SK-N-SH treated with all-trans-retinoic acid at 6 μM for 48 hours (cell line): ENCODE data around the gene PGP.

Source experiments
- ATAC-seq: fragments of 200-7000 bp; cut with Tn5 transposase; 3 replicates; pipeline ENCODE4 v1.9.1; 2020; ENCODE audit warnings: mild to moderate bottlenecking, moderate library complexity
- ARNTL ChIP-seq: fragments of 450-650 bp; formaldehyde crosslinking; IDR thresholded peaks from 2 replicates; pipeline ENCODE4 v1.5.0; 2020; ENCODE audit warnings: low read depth, mild to moderate bottlenecking, moderate library complexity, borderline replicate concordance
- BACH2 ChIP-seq: fragments of 250-450 bp; sonication (Bioruptor Pico); IDR thresholded peaks from 2 replicates; pipeline ENCODE4 v1.9.0; 2021; ENCODE audit warnings: mild to moderate bottlenecking, borderline replicate concordance
- CREB5 ChIP-seq: fragments of 250-450 bp; sonication (Bioruptor Pico); IDR thresholded peaks from 2 replicates; pipeline ENCODE4 v1.5.1; 2020; ENCODE audit warnings: low read depth, mild to moderate bottlenecking, moderate library complexity
- CSDC2 ChIP-seq: fragments of 250-450 bp; sonication (Bioruptor Pico); IDR thresholded peaks from 2 replicates; pipeline ENCODE4 v1.5.0; 2020; ENCODE audit warnings: mild to moderate bottlenecking, moderate library complexity
- ESRRG ChIP-seq: fragments of 250-450 bp; sonication (Bioruptor Pico); IDR thresholded peaks from 2 replicates; pipeline ENCODE4 v1.6.1; 2021; ENCODE audit warnings: mild to moderate bottlenecking
- GLIS3 ChIP-seq: fragments of 250-450 bp; sonication (Bioruptor Pico); IDR thresholded peaks from 2 replicates; pipeline ENCODE4 v1.5.0; 2020; ENCODE audit warnings: mild to moderate bottlenecking, moderate library complexity
- ISL1 ChIP-seq: fragments of 250-450 bp; sonication (Bioruptor Pico); IDR thresholded peaks from 2 replicates; pipeline ENCODE4 v2.1.2; 2022; ENCODE audit warnings: mild to moderate bottlenecking, moderate library complexity
- OSR1 ChIP-seq: fragments of 250-450 bp; sonication (Bioruptor Pico); IDR thresholded peaks from 2 replicates; pipeline ENCODE4 v1.8.0; 2022; ENCODE audit warnings: moderate library complexity, mild to moderate bottlenecking, inconsistent platforms
- PPARA ChIP-seq: fragments of 250-450 bp; sonication (Bioruptor Pico); IDR thresholded peaks from 2 replicates; pipeline ENCODE4 v1.5.0; 2020; ENCODE audit warnings: mild to moderate bottlenecking, borderline replicate concordance
- RARB ChIP-seq: fragments of 250-450 bp; sonication (Bioruptor Pico); IDR thresholded peaks from 2 replicates; pipeline ENCODE4 v1.8.0; 2021; ENCODE audit warnings: mild to moderate bottlenecking, moderate library complexity
- SNAI2 ChIP-seq: fragments of 250-450 bp; sonication (Bioruptor Pico); IDR thresholded peaks from 2 replicates; pipeline ENCODE4 v1.5.0; 2020; ENCODE audit warnings: mild to moderate bottlenecking, moderate library complexity
- TCF4 ChIP-seq: fragments of 250-450 bp; sonication (Bioruptor Pico); IDR thresholded peaks from 2 replicates; pipeline ENCODE4 v1.8.0; 2021; ENCODE audit warnings: mild to moderate bottlenecking, moderate library complexity, borderline replicate concordance
- TOX ChIP-seq: fragments of 250-450 bp; sonication (Bioruptor Pico); IDR thresholded peaks from 2 replicates; pipeline ENCODE4 v1.8.0; 2021; ENCODE audit warnings: mild to moderate bottlenecking, moderate library complexity, borderline replicate concordance
- ZC3H10 ChIP-seq: fragments of 250-450 bp; sonication (Bioruptor Pico); IDR thresholded peaks from 2 replicates; pipeline ENCODE4 v1.5.1; 2021; ENCODE audit warnings: mild to moderate bottlenecking, moderate library complexity
- ZFP3 ChIP-seq: fragments of 250-450 bp; sonication (Bioruptor Pico); IDR thresholded peaks from 2 replicates; pipeline ENCODE4 v1.5.0; 2020; ENCODE audit warnings: mild to moderate bottlenecking, moderate library complexity
- ZFP30 ChIP-seq: fragments of 450-650 bp; formaldehyde crosslinking; IDR thresholded peaks from 2 replicates; pipeline ENCODE4 v1.5.0; 2022; ENCODE audit warnings: mild to moderate bottlenecking, moderate library complexity
- ZNF565 ChIP-seq: fragments of 450-650 bp; formaldehyde crosslinking; conservative IDR thresholded peaks from 2 replicates; pipeline ENCODE4 v1.5.0; 2020; ENCODE audit warnings: low read depth, mild to moderate bottlenecking, moderate library complexity
- ZNF70 ChIP-seq: fragments of 450-650 bp; formaldehyde crosslinking; IDR thresholded peaks from 2 replicates; pipeline ENCODE4 v1.5.0; 2020; ENCODE audit warnings: mild to moderate bottlenecking, moderate library complexity
- ZNF8 ChIP-seq: fragments of 450-650 bp; formaldehyde crosslinking; IDR thresholded peaks from 2 replicates; pipeline ENCODE4 v1.5.0; 2020; ENCODE audit warnings: mild to moderate bottlenecking, moderate library complexity
- TF ChIP-seq, protein P1 (sequence below): fragments of 250-450 bp; sonication (Bioruptor Pico); IDR thresholded peaks from 2 replicates; pipeline ENCODE4 v1.8.0; 2020; ENCODE audit warnings: mild to moderate bottlenecking, moderate library complexity, borderline replicate concordance
- TF ChIP-seq, protein P2 (sequence below): fragments of 250-450 bp; sonication (Bioruptor Pico); IDR thresholded peaks from 2 replicates; pipeline ENCODE4 v1.8.0; 2021; ENCODE audit warnings: low read depth, mild to moderate bottlenecking, moderate library complexity, borderline replicate concordance

The PGP gene

DNA sequence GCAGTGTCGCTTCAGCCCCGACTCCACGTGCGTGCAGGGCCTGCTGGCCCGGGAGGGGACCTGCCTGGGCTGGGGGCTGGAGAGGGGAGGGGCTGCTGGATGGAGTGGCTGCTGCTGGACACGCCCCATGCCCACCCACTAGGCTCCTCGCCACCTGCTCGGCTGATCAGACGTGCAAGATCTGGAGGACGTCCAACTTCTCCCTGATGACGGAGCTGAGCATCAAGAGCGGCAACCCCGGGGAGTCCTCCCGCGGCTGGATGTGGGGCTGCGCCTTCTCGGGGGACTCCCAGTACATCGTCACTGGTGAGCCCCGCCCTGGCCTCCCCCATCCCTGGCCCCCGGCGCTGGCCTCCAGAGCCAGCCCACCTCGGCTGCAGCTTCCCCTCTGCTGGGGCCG, 6.3 kb downstream of the PGP start (continued):
- TF ChIP-seq ZC3H10 (no peak), CREB5 (no peak), OSR1 (CRISPR knock-in tag) (no peak), BACH2 (CRISPR knock-in tag) (no peak), ZNF70 (no peak), SNAI2 (no peak), RARB (no peak), ZNF8 (CRISPR knock-in tag) (no peak), GLIS3 (CRISPR knock-in tag) (no peak), TCF4 (no peak)
- TF ChIP-seq, protein P1, sequence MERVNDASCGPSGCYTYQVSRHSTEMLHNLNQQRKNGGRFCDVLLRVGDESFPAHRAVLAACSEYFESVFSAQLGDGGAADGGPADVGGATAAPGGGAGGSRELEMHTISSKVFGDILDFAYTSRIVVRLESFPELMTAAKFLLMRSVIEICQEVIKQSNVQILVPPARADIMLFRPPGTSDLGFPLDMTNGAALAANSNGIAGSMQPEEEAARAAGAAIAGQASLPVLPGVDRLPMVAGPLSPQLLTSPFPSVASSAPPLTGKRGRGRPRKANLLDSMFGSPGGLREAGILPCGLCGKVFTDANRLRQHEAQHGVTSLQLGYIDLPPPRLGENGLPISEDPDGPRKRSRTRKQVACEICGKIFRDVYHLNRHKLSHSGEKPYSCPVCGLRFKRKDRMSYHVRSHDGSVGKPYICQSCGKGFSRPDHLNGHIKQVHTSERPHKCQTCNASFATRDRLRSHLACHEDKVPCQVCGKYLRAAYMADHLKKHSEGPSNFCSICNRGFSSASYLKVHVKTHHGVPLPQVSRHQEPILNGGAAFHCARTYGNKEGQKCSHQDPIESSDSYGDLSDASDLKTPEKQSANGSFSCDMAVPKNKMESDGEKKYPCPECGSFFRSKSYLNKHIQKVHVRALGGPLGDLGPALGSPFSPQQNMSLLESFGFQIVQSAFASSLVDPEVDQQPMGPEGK (CRISPR knock-in tag): no peak

- no peak for TF ChIP-seq SNAI2
- TF ChIP-seq ZNF565 (CRISPR knock-in tag): no peak
- TF ChIP-seq ESRRG (CRISPR knock-in tag): no peak
- TF ChIP-seq ZFP30: no peak
- TF ChIP-seq, protein P1 (CRISPR knock-in tag): no peak
- TF ChIP-seq, all 23 proteins: peak for 0
- no peak for ATAC-seq
These were observed 6.8 kb downstream of the PGP start for GRCh38 chr16:2207872-2208271.

DNA sequence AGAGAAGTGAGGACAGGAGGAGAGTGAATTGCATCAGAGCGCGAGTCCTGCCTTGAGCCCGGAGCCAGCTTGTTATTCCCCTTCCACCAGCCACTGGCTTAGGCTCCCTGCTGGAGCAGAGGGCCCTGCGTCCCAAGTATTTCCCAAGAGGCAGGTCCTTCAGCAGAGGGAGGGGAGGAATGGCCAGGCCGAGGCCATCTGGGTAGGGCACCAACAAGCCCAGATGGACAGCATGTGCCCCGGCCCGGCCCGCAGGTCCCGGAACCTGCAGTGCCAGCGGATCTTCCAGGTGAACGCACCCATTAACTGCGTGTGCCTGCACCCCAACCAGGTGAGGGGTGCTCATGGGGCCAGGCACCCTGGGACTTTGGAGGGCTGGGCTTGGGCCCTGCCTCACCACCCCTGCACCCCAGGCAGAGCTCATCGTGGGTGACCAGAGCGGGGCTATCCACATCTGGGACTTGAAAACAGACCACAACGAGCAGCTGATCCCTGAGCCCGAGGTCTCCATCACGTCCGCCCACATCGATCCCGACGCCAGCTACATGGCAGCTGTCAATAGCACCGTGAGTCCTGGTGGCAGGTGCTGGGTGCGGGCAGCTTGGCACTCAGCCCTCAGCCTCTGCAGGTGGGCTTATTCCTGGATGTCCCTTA, 7.7 kb downstream of the PGP start:
- TF ChIP-seq RARB (no peak), TOX (CRISPR knock-in tag) (no peak), ARNTL (CRISPR knock-in tag) (no peak), ISL1 (CRISPR knock-in tag) (no peak), ZNF565 (CRISPR knock-in tag) (no peak), ZC3H10 (no peak), TCF4 (no peak), ZFP3 (CRISPR knock-in tag) (no peak), CSDC2 (CRISPR knock-in tag) (no peak), PPARA (CRISPR knock-in tag) (no peak), SNAI2 (no peak), CREB5 (no peak), BACH2 (CRISPR knock-in tag) (no peak), OSR1 (CRISPR knock-in tag) (no peak), GLIS3 (CRISPR knock-in tag) (no peak), ESRRG (CRISPR knock-in tag) (no peak)
- TF ChIP-seq, protein P1 (CRISPR knock-in tag): no peak
- TF ChIP-seq, protein P2, sequence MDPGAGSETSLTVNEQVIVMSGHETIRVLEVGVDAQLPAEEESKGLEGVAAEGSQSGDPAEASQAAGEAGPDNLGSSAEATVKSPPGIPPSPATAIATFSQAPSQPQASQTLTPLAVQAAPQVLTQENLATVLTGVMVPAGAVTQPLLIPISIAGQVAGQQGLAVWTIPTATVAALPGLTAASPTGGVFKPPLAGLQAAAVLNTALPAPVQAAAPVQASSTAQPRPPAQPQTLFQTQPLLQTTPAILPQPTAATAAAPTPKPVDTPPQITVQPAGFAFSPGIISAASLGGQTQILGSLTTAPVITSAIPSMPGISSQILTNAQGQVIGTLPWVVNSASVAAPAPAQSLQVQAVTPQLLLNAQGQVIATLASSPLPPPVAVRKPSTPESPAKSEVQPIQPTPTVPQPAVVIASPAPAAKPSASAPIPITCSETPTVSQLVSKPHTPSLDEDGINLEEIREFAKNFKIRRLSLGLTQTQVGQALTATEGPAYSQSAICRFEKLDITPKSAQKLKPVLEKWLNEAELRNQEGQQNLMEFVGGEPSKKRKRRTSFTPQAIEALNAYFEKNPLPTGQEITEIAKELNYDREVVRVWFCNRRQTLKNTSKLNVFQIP: no peak
- TF ChIP-seq, all 23 proteins: peak for 0
- no peak for ATAC-seq
